WTC11 (cell line): ENCODE data around the gene PHKA2. TPM values are rescaled to one million over a fixed set of nuclear protein-coding genes. Genes with fewer than 3 reads are reported as not detected.

ENCODE experiments used
- ATAC-seq: fragments of 200-7000 bp; cut with Tn5 transposase; 2 replicates; pipeline ENCODE4 v1.10.0; 2021; ENCODE audit warnings: mild to moderate bottlenecking, moderate library complexity
- CTCF ChIA-PET: fragments of 300-600 bp; sonication (Branson Sonifier 250); formaldehyde crosslinking; loops from one replicate; lab custom pipeline; 2021; ENCODE audit warnings: antibody characterized with exemption; lab: Charles Lee
- POLR2A ChIA-PET: fragments of 350-600 bp; sonication (Branson Sonifier 250); formaldehyde crosslinking; loops from one replicate; lab custom pipeline; 2021; ENCODE audit warnings: antibody characterized with exemption; lab: Charles Lee
- DNase-seq: peaks from one replicate; pipeline ENCODE4 v3.0.0; 2021; ENCODE audit warnings: low spot score
- H3K27ac Mint-ChIP-seq: 2 replicates; pipeline ENCODE4 v1.8.0; 2021; ENCODE audit warnings: mixed read lengths
- H3K27me3 Mint-ChIP-seq: 2 replicates; pipeline ENCODE4 v1.8.0; 2021; ENCODE audit warnings: low read depth, mild to moderate bottlenecking, moderate library complexity, mixed read lengths
- H3K36me3 Mint-ChIP-seq: 2 replicates; pipeline ENCODE4 v1.8.0; 2021; ENCODE audit warnings: mixed read lengths
- H3K4me1 Mint-ChIP-seq: 2 replicates; pipeline ENCODE4 v1.8.0; 2022; ENCODE audit warnings: mixed read lengths
- H3K4me3 Mint-ChIP-seq: 2 replicates; pipeline ENCODE4 v1.8.0; 2021; ENCODE audit warnings: mild to moderate bottlenecking, moderate library complexity, mixed read lengths
- H3K9me3 Mint-ChIP-seq: 2 replicates; pipeline ENCODE4 v1.8.0; 2021; ENCODE audit warnings: mixed read lengths
- ELF4 ChIP-seq: sonication (generic); formaldehyde crosslinking; IDR thresholded peaks from 2 replicates; pipeline ENCODE4 v1.8.1; 2022; ENCODE audit warnings: low read depth, mild to moderate bottlenecking, moderate library complexity, missing genetic modification reagents
- ESRRA ChIP-seq: sonication (generic); formaldehyde crosslinking; IDR thresholded peaks from 2 replicates; pipeline ENCODE4 v1.8.1; 2022; ENCODE audit warnings: mild to moderate bottlenecking, missing genetic modification reagents, borderline replicate concordance
- FOXJ3 ChIP-seq: sonication (generic); formaldehyde crosslinking; IDR thresholded peaks from 2 replicates; pipeline ENCODE4 v1.9.0; 2021; ENCODE audit warnings: missing genetic modification reagents, mild to moderate bottlenecking, borderline replicate concordance
- GABPB1 ChIP-seq: sonication (generic); formaldehyde crosslinking; IDR thresholded peaks from 2 replicates; pipeline ENCODE4 v1.8.1; 2023; ENCODE audit warnings: mild to moderate bottlenecking, missing genetic modification reagents
- GTF2I ChIP-seq: fragments of 250-450 bp; sonication (Bioruptor Pico); conservative IDR thresholded peaks from 2 replicates; pipeline ENCODE4 v1.4.0; 2021; ENCODE audit warnings: mild to moderate bottlenecking
- HMGA2 ChIP-seq: fragments of 250-450 bp; sonication (Bioruptor Pico); IDR thresholded peaks from 2 replicates; pipeline ENCODE4 v1.4.0; 2021; ENCODE audit warnings: mild to moderate bottlenecking, moderate library complexity
- NFATC4 ChIP-seq: fragments of 250-450 bp; sonication (Bioruptor Pico); IDR thresholded peaks from 2 replicates; pipeline ENCODE4 v1.9.0; 2021; ENCODE audit warnings: mild to moderate bottlenecking
- NR3C1 ChIP-seq: sonication (generic); formaldehyde crosslinking; conservative IDR thresholded peaks from 2 replicates; pipeline ENCODE4 v1.8.1; 2023; ENCODE audit warnings: low read depth, mild to moderate bottlenecking, missing genetic modification reagents
- SMAD3 ChIP-seq: sonication (generic); formaldehyde crosslinking; IDR thresholded peaks from 2 replicates; pipeline ENCODE4 v1.8.0; 2022; ENCODE audit warnings: missing genetic modification reagents, mild to moderate bottlenecking, borderline replicate concordance
- TEAD1 ChIP-seq: sonication (generic); formaldehyde crosslinking; IDR thresholded peaks from 2 replicates; pipeline ENCODE4 v1.8.0; 2022; ENCODE audit warnings: mild to moderate bottlenecking, missing genetic modification reagents
- ZBTB21 ChIP-seq: sonication (generic); formaldehyde crosslinking; IDR thresholded peaks from 2 replicates; pipeline ENCODE4 v1.8.1; 2023; ENCODE audit warnings: mild to moderate bottlenecking, missing genetic modification reagents, borderline replicate concordance
- ZNF121 ChIP-seq: sonication (generic); formaldehyde crosslinking; IDR thresholded peaks from 2 replicates; pipeline ENCODE4 v1.8.0; 2023; ENCODE audit warnings: missing genetic modification reagents
- ZNF232 ChIP-seq: sonication (generic); formaldehyde crosslinking; IDR thresholded peaks from 2 replicates; pipeline ENCODE4 v1.8.0; 2022; ENCODE audit warnings: mild to moderate bottlenecking, missing genetic modification reagents
- ZNF263 ChIP-seq: sonication (generic); formaldehyde crosslinking; IDR thresholded peaks from 2 replicates; pipeline ENCODE4 v1.8.1; 2022; ENCODE audit warnings: low read depth, mild to moderate bottlenecking, moderate library complexity, missing genetic modification reagents
- ZNF671 ChIP-seq: fragments of 250-450 bp; sonication (Bioruptor Pico); IDR thresholded peaks from 2 replicates; pipeline ENCODE4 v1.8.0; 2021; ENCODE audit warnings: mild to moderate bottlenecking
- total RNA-seq: library from RNA; stranded (reverse); gene quantifications from 3 replicates; pipeline ENCODE4 v1.2.3, GENCODE V29; 2021
- TF ChIP-seq, protein P1 (sequence below): fragments of 200-600 bp; IDR thresholded peaks from 2 replicates; pipeline ENCODE4 v1.8.0; 2022; ENCODE audit warnings: antibody characterized with exemption
- TF ChIP-seq, protein P2 (sequence below): sonication (generic); formaldehyde crosslinking; IDR thresholded peaks from 2 replicates; pipeline ENCODE4 v1.8.1; 2023; ENCODE audit warnings: mild to moderate bottlenecking, missing genetic modification reagents, borderline replicate concordance
- TF ChIP-seq, protein P3 (sequence below): fragments of 250-450 bp; sonication (Bioruptor Pico); IDR thresholded peaks from 2 replicates; pipeline ENCODE4 v2.1.2; 2022; ENCODE audit warnings: mild to moderate bottlenecking, moderate library complexity
- TF ChIP-seq, protein P4 (sequence below): fragments of 250-450 bp; sonication (Bioruptor Pico); IDR thresholded peaks from 2 replicates; pipeline ENCODE4 v1.9.0; 2021; ENCODE audit warnings: mild to moderate bottlenecking
- TF ChIP-seq, protein P5 (sequence below): sonication (generic); formaldehyde crosslinking; IDR thresholded peaks from 2 replicates; pipeline ENCODE4 v1.8.1; 2022; ENCODE audit warnings: low read depth, mild to moderate bottlenecking, moderate library complexity, missing genetic modification reagents, borderline replicate concordance

Gene PHKA2
- total RNA-seq, 1 experiment from 2014 or later = 23.8 TPM

DNA sequence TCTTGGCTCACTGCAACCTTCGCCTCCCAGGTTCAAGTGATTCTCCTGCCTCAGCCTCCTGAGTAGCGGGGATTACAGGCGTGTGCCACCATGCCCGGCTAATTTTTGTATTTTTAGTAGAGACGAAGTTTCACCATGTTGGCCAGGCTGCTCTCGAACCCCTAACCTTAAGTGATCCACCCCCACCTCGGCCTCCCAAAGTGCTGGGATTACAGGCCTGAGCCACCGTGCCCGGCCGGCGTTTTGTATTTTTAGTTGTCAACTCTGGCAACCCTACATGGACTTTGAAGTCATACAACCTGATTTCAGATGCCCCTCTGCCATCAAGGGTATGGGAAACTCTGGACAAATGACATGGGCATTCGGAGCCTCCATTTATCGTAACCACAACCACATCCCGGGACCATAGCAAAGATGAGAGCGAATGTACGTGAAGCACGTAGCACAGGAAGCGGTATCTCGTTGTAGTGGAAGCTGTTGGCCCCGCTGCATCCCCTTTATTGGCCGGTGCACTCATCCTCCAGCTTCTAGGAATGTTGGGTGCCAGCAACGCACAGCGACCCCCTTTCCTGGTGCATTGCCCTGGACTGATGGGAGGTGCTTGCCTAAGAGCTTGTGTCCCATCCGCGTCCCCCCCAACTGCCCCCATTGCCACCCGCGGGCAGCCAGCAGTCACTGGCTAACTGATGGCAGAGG, 109.2 kb downstream of the PHKA2 start:
- ChIA-PET CTCF (interaction anchor here (0.8 kb wide), 1 partner anchor 12 kb away, joined by 3 read pairs; no protein-coding TSS in a partner anchor), POLR2A (interaction anchor here (0.7 kb wide), 1 partner anchor 991 kb away, joined by 3 read pairs; no protein-coding TSS in a partner anchor)
- H3K9me3 Mint-ChIP-seq = no peaks in the 10 kb centered on the region
- no peak overlapping the region for H3K4me3 Mint-ChIP-seq
- H3K4me1 Mint-ChIP-seq = no peaks in the 10 kb centered on the region; the same call in 1 of the 2 replicates
- no peak overlapping the region for H3K27ac Mint-ChIP-seq
- H3K36me3 Mint-ChIP-seq = no peaks in the 10 kb centered on the region
- no peaks in the 10 kb centered on the region; the same call in 1 of the 2 replicates for H3K27me3 Mint-ChIP-seq
- no peak for TF ChIP-seq TEAD1
- no peak for TF ChIP-seq NR3C1 (CRISPR knock-in tag)
- no peak for TF ChIP-seq GTF2I (CRISPR knock-in tag)
- no peak for TF ChIP-seq GABPB1 (CRISPR knock-in tag)
- no peak for TF ChIP-seq FOXJ3 (CRISPR knock-in tag)
- TF ChIP-seq ZBTB21 (CRISPR knock-in tag) = no peak
- TF ChIP-seq NFATC4 (CRISPR knock-in tag) = no peak
- no peak for TF ChIP-seq SMAD3 (CRISPR knock-in tag)
- TF ChIP-seq HMGA2 (CRISPR knock-in tag) = no peak
- TF ChIP-seq, protein P1, sequence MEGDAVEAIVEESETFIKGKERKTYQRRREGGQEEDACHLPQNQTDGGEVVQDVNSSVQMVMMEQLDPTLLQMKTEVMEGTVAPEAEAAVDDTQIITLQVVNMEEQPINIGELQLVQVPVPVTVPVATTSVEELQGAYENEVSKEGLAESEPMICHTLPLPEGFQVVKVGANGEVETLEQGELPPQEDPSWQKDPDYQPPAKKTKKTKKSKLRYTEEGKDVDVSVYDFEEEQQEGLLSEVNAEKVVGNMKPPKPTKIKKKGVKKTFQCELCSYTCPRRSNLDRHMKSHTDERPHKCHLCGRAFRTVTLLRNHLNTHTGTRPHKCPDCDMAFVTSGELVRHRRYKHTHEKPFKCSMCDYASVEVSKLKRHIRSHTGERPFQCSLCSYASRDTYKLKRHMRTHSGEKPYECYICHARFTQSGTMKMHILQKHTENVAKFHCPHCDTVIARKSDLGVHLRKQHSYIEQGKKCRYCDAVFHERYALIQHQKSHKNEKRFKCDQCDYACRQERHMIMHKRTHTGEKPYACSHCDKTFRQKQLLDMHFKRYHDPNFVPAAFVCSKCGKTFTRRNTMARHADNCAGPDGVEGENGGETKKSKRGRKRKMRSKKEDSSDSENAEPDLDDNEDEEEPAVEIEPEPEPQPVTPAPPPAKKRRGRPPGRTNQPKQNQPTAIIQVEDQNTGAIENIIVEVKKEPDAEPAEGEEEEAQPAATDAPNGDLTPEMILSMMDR = no peak
- no peak for TF ChIP-seq ZNF232
- no peak for TF ChIP-seq ZNF263 (CRISPR knock-in tag)
- TF ChIP-seq ELF4 (CRISPR knock-in tag) = no peak
- TF ChIP-seq, protein P2, sequence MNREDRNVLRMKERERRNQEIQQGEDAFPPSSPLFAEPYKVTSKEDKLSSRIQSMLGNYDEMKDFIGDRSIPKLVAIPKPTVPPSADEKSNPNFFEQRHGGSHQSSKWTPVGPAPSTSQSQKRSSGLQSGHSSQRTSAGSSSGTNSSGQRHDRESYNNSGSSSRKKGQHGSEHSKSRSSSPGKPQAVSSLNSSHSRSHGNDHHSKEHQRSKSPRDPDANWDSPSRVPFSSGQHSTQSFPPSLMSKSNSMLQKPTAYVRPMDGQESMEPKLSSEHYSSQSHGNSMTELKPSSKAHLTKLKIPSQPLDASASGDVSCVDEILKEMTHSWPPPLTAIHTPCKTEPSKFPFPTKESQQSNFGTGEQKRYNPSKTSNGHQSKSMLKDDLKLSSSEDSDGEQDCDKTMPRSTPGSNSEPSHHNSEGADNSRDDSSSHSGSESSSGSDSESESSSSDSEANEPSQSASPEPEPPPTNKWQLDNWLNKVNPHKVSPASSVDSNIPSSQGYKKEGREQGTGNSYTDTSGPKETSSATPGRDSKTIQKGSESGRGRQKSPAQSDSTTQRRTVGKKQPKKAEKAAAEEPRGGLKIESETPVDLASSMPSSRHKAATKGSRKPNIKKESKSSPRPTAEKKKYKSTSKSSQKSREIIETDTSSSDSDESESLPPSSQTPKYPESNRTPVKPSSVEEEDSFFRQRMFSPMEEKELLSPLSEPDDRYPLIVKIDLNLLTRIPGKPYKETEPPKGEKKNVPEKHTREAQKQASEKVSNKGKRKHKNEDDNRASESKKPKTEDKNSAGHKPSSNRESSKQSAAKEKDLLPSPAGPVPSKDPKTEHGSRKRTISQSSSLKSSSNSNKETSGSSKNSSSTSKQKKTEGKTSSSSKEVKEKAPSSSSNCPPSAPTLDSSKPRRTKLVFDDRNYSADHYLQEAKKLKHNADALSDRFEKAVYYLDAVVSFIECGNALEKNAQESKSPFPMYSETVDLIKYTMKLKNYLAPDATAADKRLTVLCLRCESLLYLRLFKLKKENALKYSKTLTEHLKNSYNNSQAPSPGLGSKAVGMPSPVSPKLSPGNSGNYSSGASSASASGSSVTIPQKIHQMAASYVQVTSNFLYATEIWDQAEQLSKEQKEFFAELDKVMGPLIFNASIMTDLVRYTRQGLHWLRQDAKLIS (CRISPR knock-in tag) = no peak
- no peak for TF ChIP-seq ZNF121
- no peak for TF ChIP-seq ZNF671 (CRISPR knock-in tag)
- TF ChIP-seq, protein P3, sequence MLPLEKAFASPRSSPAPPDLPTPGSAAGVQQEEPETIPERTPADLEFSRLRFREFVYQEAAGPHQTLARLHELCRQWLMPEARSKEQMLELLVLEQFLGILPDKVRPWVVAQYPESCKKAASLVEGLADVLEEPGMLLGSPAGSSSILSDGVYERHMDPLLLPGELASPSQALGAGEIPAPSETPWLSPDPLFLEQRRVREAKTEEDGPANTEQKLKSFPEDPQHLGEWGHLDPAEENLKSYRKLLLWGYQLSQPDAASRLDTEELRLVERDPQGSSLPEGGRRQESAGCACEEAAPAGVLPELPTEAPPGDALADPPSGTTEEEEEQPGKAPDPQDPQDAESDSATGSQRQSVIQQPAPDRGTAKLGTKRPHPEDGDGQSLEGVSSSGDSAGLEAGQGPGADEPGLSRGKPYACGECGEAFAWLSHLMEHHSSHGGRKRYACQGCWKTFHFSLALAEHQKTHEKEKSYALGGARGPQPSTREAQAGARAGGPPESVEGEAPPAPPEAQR (CRISPR knock-in tag) = no peak
- TF ChIP-seq, protein P4, sequence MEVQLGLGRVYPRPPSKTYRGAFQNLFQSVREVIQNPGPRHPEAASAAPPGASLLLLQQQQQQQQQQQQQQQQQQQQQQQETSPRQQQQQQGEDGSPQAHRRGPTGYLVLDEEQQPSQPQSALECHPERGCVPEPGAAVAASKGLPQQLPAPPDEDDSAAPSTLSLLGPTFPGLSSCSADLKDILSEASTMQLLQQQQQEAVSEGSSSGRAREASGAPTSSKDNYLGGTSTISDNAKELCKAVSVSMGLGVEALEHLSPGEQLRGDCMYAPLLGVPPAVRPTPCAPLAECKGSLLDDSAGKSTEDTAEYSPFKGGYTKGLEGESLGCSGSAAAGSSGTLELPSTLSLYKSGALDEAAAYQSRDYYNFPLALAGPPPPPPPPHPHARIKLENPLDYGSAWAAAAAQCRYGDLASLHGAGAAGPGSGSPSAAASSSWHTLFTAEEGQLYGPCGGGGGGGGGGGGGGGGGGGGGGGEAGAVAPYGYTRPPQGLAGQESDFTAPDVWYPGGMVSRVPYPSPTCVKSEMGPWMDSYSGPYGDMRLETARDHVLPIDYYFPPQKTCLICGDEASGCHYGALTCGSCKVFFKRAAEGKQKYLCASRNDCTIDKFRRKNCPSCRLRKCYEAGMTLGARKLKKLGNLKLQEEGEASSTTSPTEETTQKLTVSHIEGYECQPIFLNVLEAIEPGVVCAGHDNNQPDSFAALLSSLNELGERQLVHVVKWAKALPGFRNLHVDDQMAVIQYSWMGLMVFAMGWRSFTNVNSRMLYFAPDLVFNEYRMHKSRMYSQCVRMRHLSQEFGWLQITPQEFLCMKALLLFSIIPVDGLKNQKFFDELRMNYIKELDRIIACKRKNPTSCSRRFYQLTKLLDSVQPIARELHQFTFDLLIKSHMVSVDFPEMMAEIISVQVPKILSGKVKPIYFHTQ (CRISPR knock-in tag) = no peak
- TF ChIP-seq, protein P5, sequence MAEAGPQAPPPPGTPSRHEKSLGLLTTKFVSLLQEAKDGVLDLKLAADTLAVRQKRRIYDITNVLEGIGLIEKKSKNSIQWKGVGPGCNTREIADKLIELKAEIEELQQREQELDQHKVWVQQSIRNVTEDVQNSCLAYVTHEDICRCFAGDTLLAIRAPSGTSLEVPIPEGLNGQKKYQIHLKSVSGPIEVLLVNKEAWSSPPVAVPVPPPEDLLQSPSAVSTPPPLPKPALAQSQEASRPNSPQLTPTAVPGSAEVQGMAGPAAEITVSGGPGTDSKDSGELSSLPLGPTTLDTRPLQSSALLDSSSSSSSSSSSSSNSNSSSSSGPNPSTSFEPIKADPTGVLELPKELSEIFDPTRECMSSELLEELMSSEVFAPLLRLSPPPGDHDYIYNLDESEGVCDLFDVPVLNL (CRISPR knock-in tag) = no peak
- TF ChIP-seq ESRRA (CRISPR knock-in tag) = no peak
- DNase-seq (no peak), ATAC-seq (no peak)
